Measurements from ENCODE around the gene SLC9A4.

The SLC9A4 gene

DNA sequence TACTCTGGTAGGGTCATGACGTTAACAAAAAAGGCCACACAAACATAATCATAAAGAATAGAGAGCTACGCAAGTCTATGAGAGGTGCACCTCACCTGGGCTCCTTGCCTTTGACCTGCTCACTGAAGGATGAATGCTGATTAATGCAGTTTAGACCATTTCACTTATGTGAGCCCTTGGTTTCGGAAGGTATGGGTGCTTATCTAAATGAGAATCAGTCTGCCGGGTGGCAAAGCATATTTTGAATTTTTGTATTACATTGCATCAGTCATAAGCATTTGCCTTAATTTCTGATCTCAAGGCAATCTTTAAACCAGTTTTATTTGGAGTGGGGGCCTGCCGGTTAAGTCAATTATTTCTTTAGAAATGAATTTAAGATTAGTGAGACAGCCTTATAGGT, 42.8 kb downstream of the SLC9A4 start:
- TF ChIP-seq, protein P1, sequence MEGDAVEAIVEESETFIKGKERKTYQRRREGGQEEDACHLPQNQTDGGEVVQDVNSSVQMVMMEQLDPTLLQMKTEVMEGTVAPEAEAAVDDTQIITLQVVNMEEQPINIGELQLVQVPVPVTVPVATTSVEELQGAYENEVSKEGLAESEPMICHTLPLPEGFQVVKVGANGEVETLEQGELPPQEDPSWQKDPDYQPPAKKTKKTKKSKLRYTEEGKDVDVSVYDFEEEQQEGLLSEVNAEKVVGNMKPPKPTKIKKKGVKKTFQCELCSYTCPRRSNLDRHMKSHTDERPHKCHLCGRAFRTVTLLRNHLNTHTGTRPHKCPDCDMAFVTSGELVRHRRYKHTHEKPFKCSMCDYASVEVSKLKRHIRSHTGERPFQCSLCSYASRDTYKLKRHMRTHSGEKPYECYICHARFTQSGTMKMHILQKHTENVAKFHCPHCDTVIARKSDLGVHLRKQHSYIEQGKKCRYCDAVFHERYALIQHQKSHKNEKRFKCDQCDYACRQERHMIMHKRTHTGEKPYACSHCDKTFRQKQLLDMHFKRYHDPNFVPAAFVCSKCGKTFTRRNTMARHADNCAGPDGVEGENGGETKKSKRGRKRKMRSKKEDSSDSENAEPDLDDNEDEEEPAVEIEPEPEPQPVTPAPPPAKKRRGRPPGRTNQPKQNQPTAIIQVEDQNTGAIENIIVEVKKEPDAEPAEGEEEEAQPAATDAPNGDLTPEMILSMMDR (IDR thresholded peaks at IDR 0.05; ENCODE audit: control insufficient read depth, extremely low read depth, insufficient read depth): no peak

DNA sequence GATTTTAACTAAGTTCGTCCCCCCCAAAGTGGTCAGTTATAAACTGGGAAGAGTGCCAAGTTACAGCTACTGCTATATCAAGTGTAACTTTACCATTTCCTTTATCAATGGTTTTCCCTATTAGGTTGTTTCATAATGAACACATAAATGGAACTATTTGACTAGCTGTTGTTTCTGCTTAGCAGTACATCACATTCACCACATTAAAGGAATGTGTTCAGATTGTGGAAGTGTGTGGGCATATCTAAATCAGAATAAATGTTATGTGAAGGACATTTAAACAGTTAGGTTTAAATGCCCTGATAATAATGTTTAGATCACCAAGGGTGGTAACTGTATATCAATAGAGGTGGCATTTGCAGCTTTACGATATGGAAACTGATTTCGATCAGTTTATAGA, 45.1 kb downstream of the SLC9A4 start:
- TF ChIP-seq, protein P1 (IDR thresholded peaks at IDR 0.05; ENCODE audit: control insufficient read depth, extremely low read depth, insufficient read depth): no peak
- no peak for DNase-seq (ENCODE audit: low read depth)
- no peak overlapping the region for H3K4me3 ChIP-seq (ENCODE audit: low read depth, low read length)

More for the DNA sequence above, 42.8 kb downstream of the SLC9A4 start:
- no peak overlapping the region for H3K4me3 ChIP-seq (ENCODE audit: low read depth, low read length)
- no peak for DNase-seq (ENCODE audit: low read depth)

DNA sequence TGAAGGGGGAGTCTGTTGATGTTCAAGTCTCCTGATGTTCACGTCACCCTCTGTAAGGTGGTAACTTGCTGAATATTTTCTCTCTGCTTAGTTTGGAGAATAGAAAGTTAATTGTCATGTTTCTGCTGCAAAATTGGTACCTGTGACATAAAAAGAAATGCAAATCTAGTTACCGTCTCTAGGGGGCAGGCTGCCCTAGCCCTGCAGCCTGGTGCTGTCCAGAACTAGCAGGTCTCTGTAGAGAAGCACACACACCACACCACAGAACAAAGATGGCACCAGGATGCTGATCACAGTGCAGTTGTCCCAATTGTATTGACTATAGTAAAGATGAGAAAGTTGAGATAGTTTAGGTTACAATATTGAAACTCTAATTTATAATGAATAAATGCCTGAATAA, 47.0 kb downstream of the SLC9A4 start:
- TF ChIP-seq, protein P1 (IDR thresholded peaks at IDR 0.05; ENCODE audit: control insufficient read depth, extremely low read depth, insufficient read depth): peak; percentile 76
- H3K4me3 ChIP-seq (ENCODE audit: low read depth, low read length): no peak overlapping the region
- DNase-seq (ENCODE audit: low read depth): no peak

DNA sequence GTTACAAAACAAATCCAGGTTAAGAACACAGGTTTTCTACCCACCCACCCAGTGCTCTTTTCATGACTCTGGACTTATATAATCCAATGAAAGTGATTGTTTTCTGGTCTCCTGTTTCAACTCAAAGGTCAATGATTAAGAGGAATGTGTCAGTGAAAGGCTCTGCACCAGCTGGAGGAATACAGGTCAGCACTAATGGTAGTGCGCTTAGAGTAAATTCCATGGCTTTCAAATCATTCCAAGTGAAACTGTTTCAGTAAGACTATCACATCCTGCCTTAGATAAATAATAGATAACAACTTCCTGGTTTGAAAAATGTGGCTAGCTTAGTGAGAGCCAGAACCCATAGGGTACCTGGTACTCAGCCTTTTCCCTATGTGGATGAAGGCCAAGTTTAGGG, 47.8 kb downstream of the SLC9A4 start:
- no peak overlapping the region for H3K4me3 ChIP-seq (ENCODE audit: low read depth, low read length)
- TF ChIP-seq, protein P1 (IDR thresholded peaks at IDR 0.05; ENCODE audit: control insufficient read depth, extremely low read depth, insufficient read depth): no peak

DNA sequence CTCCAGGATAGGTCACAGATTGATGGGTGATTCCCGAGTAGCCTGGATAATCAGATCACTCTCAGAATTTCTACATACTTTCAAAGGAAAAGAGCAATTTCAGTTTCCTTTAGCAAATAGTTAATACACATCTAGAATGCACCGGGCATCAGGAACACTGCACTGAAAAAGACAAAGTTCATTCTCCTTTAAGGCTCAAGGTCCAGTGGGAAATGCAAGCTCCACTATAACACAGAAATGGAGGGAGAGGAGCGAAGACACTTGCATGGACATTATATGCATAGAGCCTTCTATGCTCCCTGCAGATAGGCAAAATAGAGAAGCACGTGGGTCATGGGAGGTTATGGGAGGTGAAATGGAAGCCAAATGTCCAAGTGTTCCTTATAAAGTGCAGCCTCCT, 49.1 kb downstream of the SLC9A4 start:
- DNase-seq (ENCODE audit: low read depth): no peak
- TF ChIP-seq, protein P1 (IDR thresholded peaks at IDR 0.05; ENCODE audit: control insufficient read depth, extremely low read depth, insufficient read depth): no peak
- no peak overlapping the region for H3K4me3 ChIP-seq (ENCODE audit: low read depth, low read length)

More for the DNA sequence above, 47.8 kb downstream of the SLC9A4 start:
- DNase-seq (ENCODE audit: low read depth): no peak

DNA sequence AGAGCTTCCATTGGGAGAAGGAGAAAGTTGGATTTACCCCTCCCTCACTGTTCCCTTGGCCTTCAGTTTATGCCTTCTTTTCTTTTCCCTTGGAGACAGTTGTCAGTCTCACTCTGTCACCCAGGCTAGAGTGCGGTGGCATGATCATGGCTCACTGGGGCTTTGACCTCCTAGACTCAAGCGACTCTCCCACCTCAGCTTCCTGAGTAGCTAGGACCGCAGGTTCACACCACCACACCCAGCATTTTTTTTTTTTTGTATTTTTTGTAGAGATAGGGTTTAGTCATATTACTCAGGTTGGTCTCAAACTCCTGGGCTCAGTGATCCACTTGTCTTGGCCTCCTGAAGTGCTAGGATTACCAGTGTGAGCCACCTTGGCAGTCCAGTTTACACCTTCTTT, 49.9 kb downstream of the SLC9A4 start:
- TF ChIP-seq, protein P1 (IDR thresholded peaks at IDR 0.05; ENCODE audit: control insufficient read depth, extremely low read depth, insufficient read depth): no peak
- no peak overlapping the region for H3K4me3 ChIP-seq (ENCODE audit: low read depth, low read length)
- DNase-seq (ENCODE audit: low read depth): no peak

DNA sequence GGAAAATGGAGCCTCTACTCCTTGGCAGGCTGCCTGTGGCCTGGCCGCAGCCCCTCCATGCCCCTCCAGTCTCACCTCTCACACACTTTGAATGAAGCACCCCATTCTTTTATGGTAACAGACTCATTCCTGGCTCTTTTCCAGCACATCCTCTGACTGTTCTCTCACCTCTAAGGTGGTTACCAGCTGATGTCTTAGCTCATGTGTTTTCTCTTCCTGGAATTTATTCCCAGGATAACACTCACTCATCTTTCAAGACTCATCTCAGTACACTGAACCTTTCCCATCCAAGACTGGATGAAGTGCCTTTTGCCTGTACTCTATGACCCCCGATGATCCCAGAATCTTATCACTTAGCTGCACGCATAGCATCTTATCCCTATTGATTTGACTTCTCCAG, 50.6 kb downstream of the SLC9A4 start:
- H3K4me3 ChIP-seq (ENCODE audit: low read depth, low read length): no peak overlapping the region
- DNase-seq (ENCODE audit: low read depth): no peak
- TF ChIP-seq, protein P1 (IDR thresholded peaks at IDR 0.05; ENCODE audit: control insufficient read depth, extremely low read depth, insufficient read depth): no peak

Measured in LNCaP clone FGC (cell line).